Cardiac muscle cell (in vitro differentiated cells and primary cell): ENCODE measurements around the gene HM13. TPM values are rescaled to one million over a fixed set of nuclear protein-coding genes. Genes with fewer than 3 reads are reported as not detected.

ENCODE experiments used
- DNase-seq, 2 donors: peaks; one replicate each; pipeline versions ENCODE4 v3.0.0 to v3.0.0-alpha.2; 2010 to 2017; ENCODE audit warnings: low read depth in 1 of 2, low spot score in 1 of 2
- H3K27ac ChIP-seq: fragments of 200-600 bp; sonication (generic); 2 replicates; pipeline ENCODE4 v1.5.1; 2016
- H3K27me3 ChIP-seq: fragments of 200-600 bp; sonication (generic); 2 replicates; pipeline ENCODE4 v1.6.0; 2016; ENCODE audit warnings: control low read depth
- H3K36me3 ChIP-seq: fragments of 200-600 bp; sonication (generic); 2 replicates; pipeline ENCODE4 v1.5.1; 2016; ENCODE audit warnings: control low read depth
- H3K4me1 ChIP-seq: fragments of 200-600 bp; sonication (generic); 2 replicates; pipeline ENCODE4 v1.8.1; 2017; ENCODE audit warnings: low read depth, mild to moderate bottlenecking, mixed run types
- H3K4me3 ChIP-seq: fragments of 200-600 bp; sonication (generic); 2 replicates; pipeline ENCODE4 v1.5.1; 2016; ENCODE audit warnings: mild to moderate bottlenecking
- H3K9me3 ChIP-seq: fragments of 200-600 bp; sonication (generic); 2 replicates; pipeline ENCODE4 v1.5.1; 2017; ENCODE audit warnings: low read depth, mild to moderate bottlenecking, control low read depth
- polyA plus RNA-seq: library from polyadenylated mRNA; unstranded; fragments of >200 nt; fragmentation: Nextera tagmentation; extraction: Ambion mirVana; gene quantifications from 2 replicates; pipeline ENCODE4 v1.2.1, GENCODE V29; 2016
- total RNA-seq: library from RNA; depleted of rRNA; stranded (reverse); fragments of >200 nt; gene quantifications from 2 replicates; pipeline ENCODE4 v1.2.3, GENCODE V29; 2016
- TF ChIP-seq, protein P1 (sequence below): IDR thresholded peaks from 2 replicates; pipeline ENCODE4 v1.5.1; 2012; ENCODE audit warnings: low read depth, mild to moderate bottlenecking, low read length

HM13 gene
- total and polyA plus RNA-seq, 2 experiments from 2014 or later: 49.8 to 170 TPM

DNA sequence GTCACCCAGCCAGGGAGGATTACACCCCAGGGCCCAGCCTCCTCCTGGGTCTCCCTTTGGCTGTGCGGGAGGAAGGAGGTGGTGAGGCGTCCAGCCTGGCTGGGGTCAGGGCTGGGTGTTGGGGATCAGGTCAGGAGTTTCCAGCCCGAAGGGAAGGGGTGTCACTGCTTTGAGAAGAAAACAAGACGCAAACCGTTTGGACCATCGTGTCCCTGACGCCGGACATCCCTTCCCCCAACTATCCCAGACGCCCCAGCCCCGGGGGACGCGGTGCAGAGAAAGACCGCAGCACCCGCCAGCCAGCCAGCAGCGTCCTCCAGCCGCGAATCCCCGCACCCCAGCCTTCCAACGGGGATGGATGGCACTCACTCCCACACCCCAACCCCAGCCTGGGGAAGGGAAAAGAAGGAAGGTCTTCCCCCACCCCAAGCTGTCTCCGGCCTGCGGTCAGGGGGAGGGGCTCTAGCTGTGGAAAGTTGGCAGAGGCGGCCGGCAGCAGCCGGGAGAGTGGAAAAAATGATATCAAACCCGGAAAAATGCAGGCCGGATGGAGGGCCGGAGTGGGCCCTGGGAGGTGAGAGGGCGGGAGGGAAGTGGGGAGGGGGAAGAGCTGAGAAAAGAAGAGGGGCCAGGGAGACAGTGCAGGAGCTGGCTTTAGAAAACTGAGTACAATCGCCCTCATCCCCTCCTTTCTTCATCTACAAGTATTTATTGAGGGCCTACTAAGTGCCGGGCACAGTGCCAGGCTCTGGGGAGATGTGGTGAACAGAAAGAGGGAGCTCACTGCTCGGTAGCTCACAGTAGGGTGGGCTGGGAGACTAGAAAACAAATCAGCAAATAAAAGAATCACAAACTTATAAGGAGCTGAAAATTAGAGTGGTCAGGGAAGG lies 28.5 kb upstream of the HM13 start:
- peak in 1 of 2 donors; percentile 96 for DNase-seq
- Histone ChIP-seq H3K36me3 (no peaks in the 10 kb centered on the region), H3K4me1 (no peaks in the 10 kb centered on the region), H3K27ac (no peak overlapping the region), H3K27me3 (no peaks in the 10 kb centered on the region), H3K9me3 (no peaks in the 10 kb centered on the region), H3K4me3 (no peak overlapping the region)
- TF ChIP-seq, protein P1, sequence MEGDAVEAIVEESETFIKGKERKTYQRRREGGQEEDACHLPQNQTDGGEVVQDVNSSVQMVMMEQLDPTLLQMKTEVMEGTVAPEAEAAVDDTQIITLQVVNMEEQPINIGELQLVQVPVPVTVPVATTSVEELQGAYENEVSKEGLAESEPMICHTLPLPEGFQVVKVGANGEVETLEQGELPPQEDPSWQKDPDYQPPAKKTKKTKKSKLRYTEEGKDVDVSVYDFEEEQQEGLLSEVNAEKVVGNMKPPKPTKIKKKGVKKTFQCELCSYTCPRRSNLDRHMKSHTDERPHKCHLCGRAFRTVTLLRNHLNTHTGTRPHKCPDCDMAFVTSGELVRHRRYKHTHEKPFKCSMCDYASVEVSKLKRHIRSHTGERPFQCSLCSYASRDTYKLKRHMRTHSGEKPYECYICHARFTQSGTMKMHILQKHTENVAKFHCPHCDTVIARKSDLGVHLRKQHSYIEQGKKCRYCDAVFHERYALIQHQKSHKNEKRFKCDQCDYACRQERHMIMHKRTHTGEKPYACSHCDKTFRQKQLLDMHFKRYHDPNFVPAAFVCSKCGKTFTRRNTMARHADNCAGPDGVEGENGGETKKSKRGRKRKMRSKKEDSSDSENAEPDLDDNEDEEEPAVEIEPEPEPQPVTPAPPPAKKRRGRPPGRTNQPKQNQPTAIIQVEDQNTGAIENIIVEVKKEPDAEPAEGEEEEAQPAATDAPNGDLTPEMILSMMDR: no peak

DNA sequence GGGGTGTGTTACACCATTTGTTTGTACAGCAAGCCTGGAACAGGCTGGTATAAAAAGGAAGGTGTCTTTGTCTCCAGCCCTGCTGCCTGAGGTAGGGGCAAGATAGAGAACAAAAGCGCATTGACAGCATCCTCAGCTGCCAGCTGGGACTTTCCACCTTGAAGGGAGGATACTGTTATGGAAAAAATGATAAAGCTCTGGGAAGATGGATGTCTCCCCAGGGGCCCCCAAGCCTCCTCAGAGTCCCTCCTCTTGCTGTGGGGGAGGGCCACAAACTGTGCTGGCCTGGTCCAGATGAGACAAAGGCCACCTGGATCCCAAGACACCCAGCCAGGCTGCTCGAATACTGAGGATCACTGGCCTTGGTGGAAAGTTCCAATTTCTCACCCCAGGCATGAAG lies 26.1 kb upstream of the HM13 start:
- Histone ChIP-seq H3K36me3 (no peaks in the 10 kb centered on the region), H3K4me1 (no peaks in the 10 kb centered on the region), H3K27me3 (no peaks in the 10 kb centered on the region), H3K9me3 (no peaks in the 10 kb centered on the region), H3K27ac (no peak overlapping the region), H3K4me3 (no peak overlapping the region)
- TF ChIP-seq, protein P1: no peak
- no peak for DNase-seq

DNA sequence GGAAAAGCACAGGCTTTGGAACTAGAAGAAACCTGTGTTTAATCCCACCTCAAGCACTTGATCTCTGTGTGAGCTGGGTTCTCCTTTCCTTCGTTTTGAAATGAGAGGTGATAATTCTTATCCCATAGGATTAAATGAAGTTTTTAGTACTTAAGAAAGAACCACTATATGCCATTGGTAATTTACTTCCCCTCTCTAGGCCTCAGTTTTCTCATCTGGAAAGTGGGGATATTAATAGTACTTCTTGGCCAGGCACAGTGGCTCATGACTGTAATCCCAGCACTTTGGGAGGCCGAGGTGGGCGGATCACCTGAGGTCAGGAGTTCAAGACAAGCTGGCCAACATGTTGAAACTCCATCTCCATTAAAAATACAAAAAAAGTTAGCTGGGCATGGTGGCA lies 25.1 kb upstream of the HM13 start:
- Histone ChIP-seq H3K9me3 (no peaks in the 10 kb centered on the region), H3K4me1 (no peaks in the 10 kb centered on the region), H3K4me3 (no peak overlapping the region), H3K27ac (no peak overlapping the region), H3K36me3 (no peaks in the 10 kb centered on the region), H3K27me3 (no peaks in the 10 kb centered on the region)
- TF ChIP-seq, protein P1: no peak
- no peak for DNase-seq

DNA sequence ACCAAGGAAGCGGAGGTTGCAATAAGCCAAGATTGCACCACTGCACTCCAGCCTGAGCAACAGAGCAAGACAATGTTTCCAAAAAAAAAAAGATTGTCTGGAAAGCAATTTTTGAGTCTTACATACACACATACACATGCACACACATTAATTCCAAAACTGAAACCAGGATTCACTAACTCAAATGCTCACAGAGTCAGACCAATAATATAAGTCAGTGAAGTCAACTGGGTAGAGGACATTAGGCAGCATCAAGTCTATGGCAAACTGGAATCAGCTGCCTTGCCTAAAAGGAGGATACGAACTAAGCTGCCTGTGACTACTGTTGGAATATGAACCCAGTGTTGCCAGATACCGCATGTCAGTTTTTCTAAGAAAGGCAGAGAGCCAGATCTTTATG lies 23.5 kb upstream of the HM13 start:
- Histone ChIP-seq H3K4me1 (no peaks in the 10 kb centered on the region), H3K36me3 (no peaks in the 10 kb centered on the region), H3K4me3 (no peak overlapping the region), H3K27ac (no peak overlapping the region), H3K27me3 (no peaks in the 10 kb centered on the region), H3K9me3 (no peaks in the 10 kb centered on the region)
- TF ChIP-seq, protein P1: no peak
- no peak for DNase-seq

DNA sequence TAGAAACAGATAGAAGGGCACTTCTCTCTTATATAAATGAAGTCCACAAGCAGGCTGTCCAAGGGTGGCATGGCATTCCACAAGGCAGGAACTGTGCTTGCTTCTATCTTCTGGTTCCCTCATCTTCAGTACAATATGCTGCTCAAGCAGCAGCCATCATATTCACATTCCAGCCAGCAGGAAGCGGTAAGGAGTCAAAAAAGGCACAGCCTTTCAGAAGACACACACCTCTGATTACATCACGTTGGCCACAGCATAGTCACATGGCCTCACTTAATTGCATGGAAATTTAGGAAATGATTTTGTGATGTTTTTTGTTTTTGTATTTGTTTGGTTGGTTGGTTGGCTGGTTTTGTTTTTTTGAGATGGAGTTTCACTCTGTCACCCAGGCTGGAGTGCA lies 20.1 kb upstream of the HM13 start:
- H3K27ac ChIP-seq: no peak overlapping the region
- H3K4me1 ChIP-seq: no peaks in the 10 kb centered on the region
- H3K4me3 ChIP-seq: no peak overlapping the region
- H3K27me3 ChIP-seq: no peaks in the 10 kb centered on the region
- TF ChIP-seq, protein P1: peak; percentile 58
- H3K9me3 ChIP-seq: no peaks in the 10 kb centered on the region
- no peaks in the 10 kb centered on the region for H3K36me3 ChIP-seq
- peak in 1 of 2 donors; percentile 73 for DNase-seq
